UCSD-AML1 (cell line): ENCODE measurements around the gene DLEC1.
A peak's percentile ranks its signal among the peaks of the same experiment; 100 is the strongest.
"Not testable (repeated sequence)": the region's sequence is repeated elsewhere in the genome, so short reads cannot be mapped to it uniquely, and the experiment has no call there.

ENCODE experiments used
- DNase-seq: peaks from one replicate; lab custom pipeline; 2025; ENCODE audit not compliant: unreplicated experiment; lab: John Stamatoyannopoulos, UW

DLEC1 gene

GRCh38 chr3:38152609-38153008 is 113.6 kb downstream of the DLEC1 start:
- no peak for DNase-seq

GRCh38 chr3:38153221-38153620 is 114.2 kb downstream of the DLEC1 start:
- no peak for DNase-seq

DNA sequence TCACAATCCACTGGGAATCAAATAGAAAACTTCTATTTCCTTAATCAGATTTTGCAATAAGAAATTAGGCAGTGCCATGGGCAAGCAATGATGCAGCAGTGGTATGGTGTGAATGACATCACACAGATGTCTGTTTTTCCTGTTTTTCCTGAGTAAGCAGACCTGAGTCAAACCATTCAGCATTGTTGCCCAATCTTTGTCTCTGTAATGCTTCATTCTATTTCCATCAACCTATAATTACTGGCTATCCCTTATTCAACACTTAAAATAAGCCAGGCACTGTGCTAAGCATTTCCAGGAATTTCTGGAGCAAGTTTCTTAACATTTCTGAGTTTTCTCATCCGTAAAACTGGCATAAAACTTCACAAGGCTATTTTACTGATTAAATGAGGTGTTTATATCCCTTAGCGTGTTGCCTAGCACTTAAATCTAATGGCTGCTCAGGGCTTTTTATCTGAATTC is 115.1 kb downstream of the DLEC1 start:
- DNase-seq, result no peak

DNA sequence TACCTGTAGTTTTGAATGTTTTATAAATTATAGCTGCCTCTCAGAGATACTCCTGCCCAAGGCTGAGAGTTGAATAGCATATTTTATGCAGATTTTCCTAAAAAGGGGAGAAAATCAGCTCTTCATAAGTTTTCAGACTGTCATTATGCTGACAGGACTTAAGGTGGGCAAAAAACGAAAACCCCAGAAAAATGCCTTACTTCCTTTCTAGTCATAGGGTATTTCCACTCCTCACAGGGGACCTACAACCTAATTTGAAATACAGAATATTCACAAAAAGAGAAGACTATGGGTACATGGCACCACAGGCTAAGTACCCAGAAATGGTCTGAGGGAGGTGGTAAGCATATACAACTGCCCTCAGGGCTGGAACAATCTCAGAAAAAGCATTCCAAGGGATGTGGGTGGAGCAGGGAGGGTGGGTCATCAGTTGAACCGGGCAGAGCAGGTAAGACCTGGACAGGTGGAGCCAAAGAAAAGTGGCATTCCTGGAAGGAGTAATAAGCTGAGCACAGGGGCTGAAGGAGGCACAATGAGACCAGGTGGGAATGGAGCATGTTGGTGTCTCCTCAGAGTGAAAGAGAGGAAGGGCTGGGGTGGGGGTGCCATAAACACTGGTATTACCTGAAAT is 115.7 kb downstream of the DLEC1 start:
- no peak for DNase-seq

DNA sequence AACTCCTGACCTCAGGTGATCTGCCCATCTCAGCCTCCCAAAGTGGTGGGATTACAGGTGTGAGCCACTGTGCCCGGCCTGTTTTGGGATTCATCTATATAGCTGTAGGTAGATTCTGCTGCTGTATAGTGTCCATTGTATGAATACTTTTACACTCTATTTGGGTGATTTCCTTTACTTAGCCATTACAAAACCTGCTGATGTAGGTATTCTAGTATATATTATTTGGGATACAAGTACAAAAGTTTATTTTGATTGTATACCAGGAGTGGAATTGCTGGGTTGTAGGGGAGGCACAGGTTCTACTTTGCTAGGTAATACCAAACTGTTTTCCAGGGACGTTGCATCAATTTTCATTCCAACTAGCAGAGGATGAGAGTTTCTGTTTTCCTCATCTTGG is 116.8 kb downstream of the DLEC1 start:
- no peak for DNase-seq

- no peak for DNase-seq
Measured at GRCh38 chr3:38157117-38157516, 118.1 kb downstream of the DLEC1 start.

DNA sequence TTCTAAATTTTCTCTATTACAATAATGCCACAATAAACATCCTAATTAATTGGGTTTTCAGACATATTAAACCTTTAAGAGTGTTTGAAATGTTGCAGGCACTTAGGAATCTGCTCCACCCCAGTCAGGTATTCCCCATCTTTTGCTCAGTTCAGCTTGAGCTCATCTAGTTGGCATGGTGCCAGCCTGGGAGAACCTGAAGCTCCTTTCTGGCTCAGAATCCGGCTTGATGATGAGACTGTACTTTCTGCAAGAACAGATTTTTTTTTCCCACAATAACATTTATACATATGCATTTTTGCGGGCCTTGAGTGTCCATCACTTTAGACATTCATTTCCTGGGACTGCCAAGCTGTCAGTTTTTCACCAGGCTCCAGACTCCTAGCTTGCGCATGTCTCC is 118.6 kb downstream of the DLEC1 start:
- DNase-seq, result no peak

DNA sequence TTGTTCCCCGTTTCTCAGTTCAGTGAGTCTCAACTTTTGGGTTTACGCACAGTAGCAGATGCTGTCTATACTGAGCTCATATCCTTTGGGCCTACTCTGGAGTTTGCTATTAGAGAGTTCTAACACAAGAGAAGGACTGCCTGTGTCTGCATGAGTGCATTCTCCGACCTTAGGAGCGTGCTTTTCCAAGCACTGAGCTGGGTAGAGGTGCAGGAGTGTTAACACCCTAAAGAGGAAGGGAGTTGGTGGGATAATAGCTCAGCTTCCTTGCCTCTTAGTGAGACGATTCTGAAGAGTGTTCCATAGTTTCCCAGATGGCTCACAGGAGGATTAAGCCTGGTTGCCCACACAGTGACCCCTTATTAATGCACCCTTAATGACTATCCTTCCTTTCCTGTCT is 119.5 kb downstream of the DLEC1 start:
- DNase-seq, result no peak

DNA sequence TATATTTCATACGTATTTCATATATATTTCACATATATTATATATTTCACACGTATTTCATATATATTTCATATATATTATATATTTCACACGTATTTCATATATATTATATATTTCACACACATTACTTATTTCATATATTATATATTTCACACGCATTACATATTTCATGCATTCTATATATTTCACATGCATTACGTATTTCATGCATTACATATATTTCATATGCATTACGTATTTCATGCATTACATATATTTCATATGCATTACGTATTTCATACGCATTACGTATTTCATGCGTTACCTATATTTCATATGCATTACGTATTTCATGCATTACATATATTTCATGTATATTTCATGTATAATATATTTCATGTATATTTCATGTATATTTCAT is 121.7 kb downstream of the DLEC1 start:
- DNase-seq, result not testable (repeated sequence)

GRCh38 chr3:38163117-38163840 is 124.3 kb downstream of the DLEC1 start:
- no peak for DNase-seq

DNA sequence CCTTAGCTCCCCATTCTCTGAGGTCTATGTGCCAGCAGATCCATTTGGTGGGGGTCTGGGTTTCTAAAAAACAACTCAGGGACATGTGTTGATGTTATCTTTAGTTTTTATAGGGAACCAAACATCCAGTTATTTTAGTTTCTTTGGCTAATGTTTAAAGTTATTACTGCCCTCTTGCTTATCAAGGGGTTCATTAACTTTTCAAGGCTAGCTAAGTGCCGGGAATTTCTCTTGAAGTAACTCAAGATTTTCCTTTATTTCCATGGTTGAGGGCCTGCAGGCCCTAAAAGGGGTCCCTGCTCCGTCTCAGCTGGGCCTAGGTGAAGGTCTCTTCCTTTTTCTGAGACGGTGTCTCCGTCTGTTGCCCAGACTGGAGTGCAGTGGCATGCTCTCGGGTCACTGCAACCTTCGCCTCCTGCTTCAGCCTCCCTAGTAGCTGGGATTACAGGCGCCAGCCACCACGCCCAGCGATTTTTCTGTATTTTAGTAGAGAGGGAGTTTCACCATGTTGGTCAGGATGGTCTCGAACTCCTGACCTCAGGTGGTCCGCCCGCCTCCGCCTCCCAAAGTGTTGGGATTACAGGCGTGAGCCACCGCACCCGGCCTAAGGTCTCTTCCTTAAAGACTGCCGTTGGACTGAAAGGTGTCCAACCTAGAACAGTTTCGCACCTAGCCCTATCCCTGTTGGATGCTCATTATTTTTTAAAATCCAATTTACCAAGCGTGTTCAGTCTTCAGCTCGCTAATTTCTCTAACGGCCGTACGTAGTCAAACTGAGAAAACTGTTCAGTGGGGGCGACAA is 125.0 kb downstream of the DLEC1 start:
- DNase-seq, result no peak

DNA sequence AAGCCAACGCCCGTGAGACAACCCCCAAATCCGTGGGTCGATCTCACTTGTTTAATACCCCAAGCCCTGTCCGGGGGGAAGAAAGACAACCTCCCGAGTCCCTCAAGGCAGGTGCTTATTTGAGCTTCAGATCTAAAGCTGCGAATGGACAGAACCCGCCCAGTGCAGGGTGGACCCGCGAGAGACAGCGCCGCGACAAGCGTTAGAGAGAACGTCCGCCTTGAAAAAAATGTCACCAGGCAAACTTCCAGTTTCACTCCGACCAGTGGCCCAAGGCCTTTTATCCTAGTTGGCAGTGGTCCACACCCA is 125.6 kb downstream of the DLEC1 start:
- DNase-seq, result no peak

DNA sequence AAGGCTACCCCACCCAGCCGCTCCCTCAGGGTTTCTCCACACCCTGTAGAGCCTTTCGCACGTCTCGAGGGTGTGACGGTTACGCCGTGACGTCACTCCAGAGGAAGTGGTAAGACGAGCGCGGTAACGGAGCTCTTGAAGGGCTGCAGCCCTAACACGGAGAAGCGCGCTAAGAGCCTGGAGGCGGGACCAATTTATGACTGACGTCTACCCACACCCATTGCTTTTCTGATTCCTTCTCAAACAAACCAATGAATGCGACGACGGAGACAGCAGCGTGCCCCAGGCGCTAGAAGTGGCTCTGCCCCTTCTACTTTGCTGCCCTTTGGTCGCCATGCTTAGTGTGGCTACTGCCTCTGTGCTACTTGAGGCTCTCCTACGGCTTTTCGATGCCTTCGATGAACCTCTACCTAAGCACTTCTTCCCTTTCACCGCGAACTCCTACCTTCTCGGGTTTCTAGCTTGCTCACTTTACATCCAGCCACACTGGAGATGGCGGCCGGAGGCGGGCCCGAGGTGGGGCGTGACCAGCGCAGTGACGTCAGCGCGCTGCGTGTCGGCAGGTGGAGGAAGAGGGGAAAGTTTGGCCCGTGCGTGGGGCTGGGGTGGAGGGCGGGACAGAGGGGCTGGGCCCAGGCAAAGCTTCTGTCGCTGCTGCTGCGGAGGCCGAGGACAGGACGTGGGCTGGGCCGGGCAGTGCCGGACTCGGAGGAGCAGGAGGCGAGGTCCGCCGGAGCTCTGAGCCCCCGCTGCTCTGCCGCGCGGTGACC is 126.1 kb downstream of the DLEC1 start, which contains the start of gene OXSR1:
TSS of gene OXSR1 (plus strand) at position 586 of the 770 bp plus-strand sequence. CDS start 340 bp downstream, outside the sequence.
- peak; percentile 97 for DNase-seq

DNA sequence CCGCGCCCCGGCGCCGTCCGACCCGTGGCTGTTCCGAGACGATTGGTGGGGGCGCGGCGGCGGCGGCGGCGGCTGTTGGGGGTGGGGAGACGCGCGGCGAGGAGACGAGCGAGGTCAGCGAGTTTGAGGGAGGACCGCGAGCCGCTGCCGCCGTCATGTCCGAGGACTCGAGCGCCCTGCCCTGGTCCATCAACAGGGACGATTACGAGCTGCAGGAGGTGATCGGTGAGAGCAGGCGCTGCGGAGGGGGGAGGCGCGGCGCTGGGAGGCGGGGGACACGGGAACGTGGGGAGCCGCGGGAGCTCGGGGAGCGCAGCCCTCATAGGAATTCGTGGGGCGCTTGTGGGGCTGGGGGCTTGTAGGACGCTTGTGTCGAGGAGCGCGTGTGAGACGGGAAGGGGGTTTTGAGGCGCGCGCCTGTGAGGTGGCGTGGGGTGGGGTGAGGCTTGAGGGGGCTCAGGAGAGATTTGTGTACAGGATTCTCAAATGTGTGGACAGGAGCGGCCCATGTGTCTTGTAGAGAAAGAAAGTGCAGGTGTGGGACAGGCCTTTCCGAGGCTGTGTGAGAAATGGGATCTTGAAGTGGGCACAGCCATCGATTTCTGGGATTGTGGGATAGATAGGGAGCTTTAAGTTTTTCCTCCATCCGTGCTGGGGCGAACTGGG is 126.8 kb downstream of the DLEC1 start:
- no peak for DNase-seq

- no peak for DNase-seq
Measured at GRCh38 chr3:38167591-38167990, 128.6 kb downstream of the DLEC1 start.

DNA sequence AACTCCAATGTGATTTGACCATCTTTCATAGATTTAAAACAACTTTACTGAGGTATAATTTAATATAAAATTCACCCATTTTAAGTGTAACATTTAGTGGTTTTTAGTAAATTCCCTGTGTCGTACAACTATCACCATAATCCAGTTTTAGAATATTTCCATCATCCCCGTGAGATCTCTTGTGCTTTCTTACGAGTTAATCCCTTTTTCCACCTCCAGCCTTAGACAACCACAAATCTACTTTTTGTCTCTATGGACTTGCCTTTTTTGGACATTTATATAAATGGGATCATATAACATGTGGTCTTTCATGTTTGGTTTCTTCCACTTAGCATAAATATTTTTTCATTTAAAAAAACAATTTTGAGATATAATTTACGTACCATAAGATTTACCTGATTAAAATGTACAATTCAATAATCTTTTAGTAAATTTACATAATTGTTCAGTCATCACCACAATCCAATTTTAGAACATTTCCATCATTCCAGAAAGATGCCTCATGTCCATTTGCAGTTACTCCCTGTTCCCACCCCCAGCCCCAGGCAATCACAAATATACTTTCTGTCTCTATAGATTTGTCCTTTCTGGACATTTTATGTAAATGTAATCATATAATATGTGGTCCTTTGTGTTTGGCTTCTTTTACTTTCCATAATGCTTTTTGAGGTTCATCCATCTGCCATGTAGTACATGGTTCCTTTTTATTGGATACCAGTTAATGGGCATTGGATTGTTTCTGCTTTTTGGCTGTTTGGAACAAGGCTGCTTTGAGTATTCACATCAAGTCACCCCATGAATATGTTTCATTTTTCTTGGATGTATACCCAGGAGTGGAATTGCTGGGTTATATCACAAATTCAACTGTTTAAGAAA is 129.4 kb downstream of the DLEC1 start:
- no peak for DNase-seq

- no peak for DNase-seq
Measured at GRCh38 chr3:38169027-38169317, 130.0 kb downstream of the DLEC1 start.

DNA sequence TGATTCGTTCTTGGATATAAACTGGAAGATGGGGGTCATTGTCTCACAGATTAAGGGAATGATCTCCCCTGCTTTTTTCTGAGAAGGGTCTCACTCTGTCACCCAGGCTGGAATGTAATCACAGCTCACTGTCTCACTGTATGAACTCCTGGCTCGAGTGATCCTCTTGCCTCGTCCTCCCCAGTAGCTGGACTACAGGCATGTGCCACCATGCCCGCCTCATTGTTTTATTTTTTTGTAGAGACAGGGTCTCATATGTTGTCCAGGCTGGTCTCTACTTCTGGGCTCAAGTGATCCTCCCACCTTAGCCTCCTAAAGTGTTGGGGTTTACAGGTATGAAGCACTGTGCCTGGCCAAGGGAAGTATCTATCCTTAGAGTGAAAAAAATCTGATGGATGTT is 131.7 kb downstream of the DLEC1 start:
- DNase-seq, result no peak

GRCh38 chr3:38171622-38172021 is 132.6 kb downstream of the DLEC1 start:
- DNase-seq, result no peak
